Putamen (tissue), 1 donor: ENCODE results near the gene TNP2.

ENCODE experiments used
- DNase-seq: peaks from one replicate; pipeline ENCODE4 v3.0.0-alpha.2; 2016; ENCODE audit warnings: low spot score

The TNP2 gene

DNA sequence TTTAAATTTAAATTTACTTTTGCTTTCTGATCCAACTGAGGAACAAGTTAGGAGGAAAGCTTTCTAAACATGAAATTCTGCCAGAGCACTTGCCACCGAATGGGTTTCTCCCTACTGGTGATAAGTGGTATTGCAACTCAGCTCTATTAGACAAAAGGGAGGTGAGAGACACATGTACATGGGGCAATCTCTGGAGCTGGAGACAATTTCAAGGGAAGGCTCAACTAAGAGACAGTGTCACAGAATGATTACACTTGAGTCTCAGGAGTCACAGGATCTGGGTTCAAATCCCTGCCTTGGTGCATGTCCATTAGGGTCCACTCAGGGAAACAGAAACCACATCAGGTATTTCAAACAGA, 50.5 kb downstream of the TNP2 start:
- DNase-seq = no peak
